K562 (cell line): ENCODE results near the gene MAP3K20. TPM values are rescaled to one million over a fixed set of nuclear protein-coding genes. Genes with fewer than 3 reads are reported as not detected.

Source experiments
- ATF4 ChIP-seq: fragments of 450-650 bp; formaldehyde crosslinking; IDR thresholded peaks from 2 replicates; pipeline ENCODE4 v1.4.0; 2022; ENCODE audit warnings: mild to moderate bottlenecking, moderate library complexity
- CBX1 ChIP-seq: sonication (generic); IDR thresholded peaks from 2 replicates; pipeline ENCODE4 v1.6.1; 2016; ENCODE audit warnings: antibody characterized with exemption, low read depth, mild to moderate bottlenecking
- CC2D1A ChIP-seq: fragments of 450-650 bp; IDR thresholded peaks from 2 replicates; pipeline ENCODE4 v1.6.1; 2017; ENCODE audit warnings: mild to moderate bottlenecking
- CREBBP ChIP-seq: IDR thresholded peaks from one replicate; pipeline ENCODE4 v1.6.1; 2012; ENCODE audit warnings: low read depth, mild to moderate bottlenecking, control low read depth, inconsistent platforms, low read length
- CTBP1 ChIP-seq: fragments of 450-650 bp; IDR thresholded peaks from 2 replicates; pipeline ENCODE4 v1.6.1; 2016; ENCODE audit warnings: borderline replicate concordance
- E2F4 ChIP-seq: sonication (generic); formaldehyde crosslinking; IDR thresholded peaks from 2 replicates; pipeline ENCODE4 v1.8.0; 2022; ENCODE audit warnings: mild to moderate bottlenecking, low read depth, missing genetic modification reagents
- EP300 ChIP-seq: IDR thresholded peaks from 2 replicates; pipeline ENCODE4 v1.6.1; 2012; ENCODE audit warnings: low read length, improper control_type of control experiment
- ETS2 ChIP-seq: IDR thresholded peaks from 2 replicates; pipeline ENCODE4 v1.6.1; 2016; ENCODE audit warnings: borderline replicate concordance, missing genetic modification characterization, mild to moderate bottlenecking, moderate library complexity, missing compliant biosample characterization; ENCODE audit not compliant: poor library complexity, severe bottlenecking
- HDAC6 ChIP-seq: IDR thresholded peaks from 2 replicates; pipeline ENCODE4 v1.6.1; 2012; ENCODE audit warnings: low read depth, mild to moderate bottlenecking, control low read depth, inconsistent platforms, low read length, moderate library complexity
- HMGXB4 ChIP-seq: sonication (generic); formaldehyde crosslinking; IDR thresholded peaks from 2 replicates; pipeline ENCODE4 v1.8.1; 2023; ENCODE audit warnings: mild to moderate bottlenecking, missing genetic modification reagents
- IFI16 ChIP-seq: fragments of 250-450 bp; sonication (Bioruptor Pico); IDR thresholded peaks from 2 replicates; pipeline ENCODE4 v2.1.2; 2022; ENCODE audit warnings: mild to moderate bottlenecking, inconsistent platforms
- KAT2B ChIP-seq: IDR thresholded peaks from one replicate; pipeline ENCODE4 v1.6.1; 2012; ENCODE audit warnings: low read depth, mild to moderate bottlenecking, control low read depth, inconsistent platforms, low read length, moderate library complexity
- KDM4B ChIP-seq, 2 experiments: fragments of 450-650 bp in 1 of 2; sonication (generic) in 1 of 2; IDR thresholded peaks; 2 replicates each; pipeline ENCODE4 v1.6.1; 2016 to 2017; ENCODE audit warnings: borderline replicate concordance in 2 of 2, antibody characterized with exemption in 1 of 2, low read depth in 1 of 2, mild to moderate bottlenecking in 1 of 2
- MBD2 ChIP-seq: sonication (generic); IDR thresholded peaks from 2 replicates; pipeline ENCODE4 v1.6.1; 2016; ENCODE audit warnings: low read depth, borderline replicate concordance
- NCOA4 ChIP-seq: fragments of 450-650 bp; IDR thresholded peaks from 2 replicates; pipeline ENCODE4 v1.6.1; 2018; ENCODE audit warnings: mild to moderate bottlenecking; ENCODE audit not compliant: partially characterized antibody
- NRF1 ChIP-seq, 2 experiments: fragments of 450-650 bp; IDR thresholded peaks in 1 of 2; conservative IDR thresholded peaks in 1 of 2; 2 replicates each; pipeline ENCODE4 v1.6.1; 2014; ENCODE audit warnings: mild to moderate bottlenecking in 2 of 2
- SAFB ChIP-seq: fragments of 200-400 bp; formaldehyde crosslinking; IDR thresholded peaks from 2 replicates; pipeline ENCODE4 v1.6.1; 2017; ENCODE audit warnings: low read depth, low read length, borderline replicate concordance
- SETDB1 ChIP-seq: IDR thresholded peaks from one replicate; pipeline ENCODE4 v1.6.1; 2012; ENCODE audit warnings: low read length, control low read depth, inconsistent platforms
- TCF7L2 ChIP-seq: fragments of 150-350 bp; IDR thresholded peaks from 2 replicates; pipeline ENCODE4 v1.6.1; 2016; ENCODE audit warnings: low read depth, mild to moderate bottlenecking, low read length, moderate library complexity
- THAP7 ChIP-seq: fragments of 250-450 bp; sonication (Bioruptor Pico); IDR thresholded peaks from 2 replicates; pipeline ENCODE4 v1.5.0; 2021
- ZKSCAN3 ChIP-seq: fragments of 250-450 bp; sonication (Bioruptor Pico); IDR thresholded peaks from 2 replicates; pipeline ENCODE4 v1.4.0; 2020
- ZNF354B ChIP-seq: fragments of 250-450 bp; sonication (Bioruptor Pico); IDR thresholded peaks from 2 replicates; pipeline ENCODE4 v1.4.0; 2020
- ZNF551 ChIP-seq: fragments of 250-450 bp; sonication (Bioruptor Pico); IDR thresholded peaks from 2 replicates; pipeline ENCODE4 v1.5.0; 2021; ENCODE audit warnings: mild to moderate bottlenecking, moderate library complexity
- ZNF561 ChIP-seq: fragments of 450-650 bp; formaldehyde crosslinking; conservative IDR thresholded peaks from 2 replicates; pipeline ENCODE4 v1.4.0; 2020; ENCODE audit warnings: mild to moderate bottlenecking, moderate library complexity
- ZNF707 ChIP-seq: fragments of 250-450 bp; sonication (Bioruptor Pico); conservative IDR thresholded peaks from 2 replicates; pipeline ENCODE4 v1.8.0; 2022; ENCODE audit warnings: inconsistent platforms, mild to moderate bottlenecking, moderate library complexity
- polyA plus RNA-seq, 8 experiments: library from polyadenylated mRNA; depleted of rRNA in 4 of 8; stranded (reverse) in 5 of 8; unstranded in 3 of 8; fragments of >200 nt; fragmentation: Nextera tagmentation in 2 of 8; fragmentation: Illumina TruSeq in 1 of 8; extraction: Ambion mirVana in 2 of 8; extraction: Trizol in 1 of 8; gene quantifications; 2 replicates each; pipeline versions ENCODE4 v1.2.1 to v1.2.3, GENCODE V29; 2011 to 2014; ENCODE audit warnings: inconsistent platforms in 1 of 8, missing spikeins in 1 of 8
- total RNA-seq, 7 experiments: library from RNA; depleted of rRNA in 6 of 7; stranded (reverse); fragments of >200 nt in 6 of 7; fragmentation: Illumina TruSeq in 2 of 7; extraction: Trizol in 2 of 7; gene quantifications; 2 replicates each; pipeline versions ENCODE4 v1.2.1 to v1.2.3, GENCODE V29; 2011 to 2021; ENCODE audit warnings: low replicate concordance in 1 of 7

MAP3K20 gene
- total and polyA plus RNA-seq, 9 of the 15 experiments (the other 6 are each of a cell fraction or from before 2014, with no cell fraction given) = 9.8 to 34.2 (median 27.3) TPM

DNA sequence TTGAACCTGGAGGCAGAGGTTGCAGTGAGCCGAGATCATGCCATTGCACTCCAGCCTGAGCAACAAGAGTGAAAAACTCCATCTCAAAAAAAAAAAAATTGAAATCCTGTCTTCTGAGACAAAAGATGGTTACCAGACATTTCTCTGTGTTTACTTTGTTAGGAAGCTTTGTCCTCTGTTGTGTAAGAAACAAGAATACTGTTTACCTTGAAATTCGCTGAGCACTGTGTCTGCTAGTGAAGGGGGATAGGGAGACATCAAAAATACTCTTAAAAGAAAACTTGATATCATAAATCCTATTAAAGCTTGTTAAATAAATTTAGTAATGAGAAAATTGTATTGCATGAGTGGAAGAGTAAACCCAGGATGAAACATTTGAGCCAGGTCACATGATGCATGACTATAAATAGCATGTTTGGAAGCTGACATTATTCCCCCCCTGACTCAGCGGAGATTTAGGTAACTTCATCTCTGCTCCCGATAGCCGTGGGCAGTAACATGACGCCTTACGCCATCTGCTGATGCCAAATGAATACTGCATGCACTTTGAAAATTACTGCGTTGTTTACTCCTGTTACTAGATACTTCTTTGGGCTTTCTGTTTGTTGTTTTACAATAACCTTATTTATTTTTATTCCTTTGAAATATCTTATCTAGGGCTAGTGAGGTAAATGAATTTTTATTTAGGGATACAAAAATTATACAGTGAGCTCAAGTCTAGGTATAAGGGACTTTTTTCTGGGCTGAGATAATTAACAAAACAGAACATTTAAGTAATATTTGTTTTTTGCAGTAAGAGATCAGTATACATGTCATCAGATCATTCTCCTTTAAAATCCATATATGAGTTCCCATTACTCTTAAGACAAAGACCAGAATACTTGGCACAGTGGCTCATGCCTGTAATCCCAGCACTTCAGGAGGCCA is 134.9 kb downstream of the MAP3K20 start (continued):
- TF ChIP-seq ATF4 (no peak), NRF1 (conservative IDR thresholded peaks at IDR 0.05 in 1 of 2, IDR thresholded peaks at IDR 0.05 in 1 of 2) (0 out of 4 replicates have a peak, but pooled peaks of 1 of the 2 experiments have one; percentile 12), EP300 (peak; percentile 42; the same call in 1 of the 2 replicates), TCF7L2 (no peak), CREBBP (no peak), IFI16 (CRISPR knock-in tag) (no peak), THAP7 (CRISPR knock-in tag) (no peak), CC2D1A (peak; percentile 73; the same call in 1 of the 2 replicates), ZNF354B (CRISPR knock-in tag) (no peak), ZNF561 (CRISPR knock-in tag) (no peak), SETDB1 (no peak), HMGXB4 (no peak), ETS2 (tag) (no peak), KDM4B (IDR thresholded peaks at IDR 0.05; ENCODE audit: borderline replicate concordance in 2 of 2, low read depth in 1 of 2) (no peak), ZNF707 (no peak), SAFB (no peak), ZKSCAN3 (CRISPR knock-in tag) (no peak), NCOA4 (no peak), E2F4 (CRISPR knock-in tag) (no peak), HDAC6 (no peak), MBD2 (no peak), CBX1 (no peak), ZNF551 (CRISPR knock-in tag) (no peak), CTBP1 (peak; percentile 74; the same call in 1 of the 2 replicates), KAT2B (no peak)
